Measurements from ENCODE around the gene KHK.
"Not testable (repeated sequence)": the region's sequence is repeated elsewhere in the genome, so short reads cannot be mapped to it uniquely, and the experiment has no call there.

DNA sequence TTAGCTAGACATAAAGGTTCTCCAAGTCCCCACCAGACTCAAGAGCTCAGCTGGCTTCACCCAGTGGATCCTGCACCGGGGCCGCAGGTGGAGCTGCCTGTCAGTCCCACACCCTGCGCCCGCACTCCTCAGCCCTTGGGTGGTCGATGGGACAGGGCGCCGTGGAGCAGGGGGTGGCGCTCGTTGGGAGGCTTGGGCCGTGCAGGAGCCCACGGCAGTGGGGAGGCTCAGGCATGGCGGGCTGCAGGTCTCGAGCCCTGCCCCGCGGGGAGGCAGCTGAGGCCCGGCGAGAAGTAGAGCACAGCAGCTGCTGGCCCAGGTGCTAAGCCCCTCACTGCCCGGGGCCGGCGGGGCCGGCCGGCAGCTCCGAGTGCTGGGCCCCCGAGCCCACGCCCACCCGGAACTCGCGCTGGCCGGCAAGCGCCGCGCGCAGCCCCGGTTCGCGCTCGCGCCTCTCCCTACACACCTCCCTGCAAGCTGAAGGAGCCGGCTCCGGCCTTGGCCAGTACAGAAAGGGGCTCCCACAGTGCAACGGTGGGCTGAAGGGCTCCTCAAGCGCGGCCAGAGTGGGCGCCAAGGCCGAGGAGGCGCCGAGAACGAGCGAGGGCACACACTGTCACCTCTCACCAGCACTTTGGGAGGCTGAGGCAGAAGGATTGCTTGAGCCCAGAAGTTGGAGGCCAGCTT lies 25.0 kb downstream of the KHK start:
- TF ChIP-seq, protein P1, sequence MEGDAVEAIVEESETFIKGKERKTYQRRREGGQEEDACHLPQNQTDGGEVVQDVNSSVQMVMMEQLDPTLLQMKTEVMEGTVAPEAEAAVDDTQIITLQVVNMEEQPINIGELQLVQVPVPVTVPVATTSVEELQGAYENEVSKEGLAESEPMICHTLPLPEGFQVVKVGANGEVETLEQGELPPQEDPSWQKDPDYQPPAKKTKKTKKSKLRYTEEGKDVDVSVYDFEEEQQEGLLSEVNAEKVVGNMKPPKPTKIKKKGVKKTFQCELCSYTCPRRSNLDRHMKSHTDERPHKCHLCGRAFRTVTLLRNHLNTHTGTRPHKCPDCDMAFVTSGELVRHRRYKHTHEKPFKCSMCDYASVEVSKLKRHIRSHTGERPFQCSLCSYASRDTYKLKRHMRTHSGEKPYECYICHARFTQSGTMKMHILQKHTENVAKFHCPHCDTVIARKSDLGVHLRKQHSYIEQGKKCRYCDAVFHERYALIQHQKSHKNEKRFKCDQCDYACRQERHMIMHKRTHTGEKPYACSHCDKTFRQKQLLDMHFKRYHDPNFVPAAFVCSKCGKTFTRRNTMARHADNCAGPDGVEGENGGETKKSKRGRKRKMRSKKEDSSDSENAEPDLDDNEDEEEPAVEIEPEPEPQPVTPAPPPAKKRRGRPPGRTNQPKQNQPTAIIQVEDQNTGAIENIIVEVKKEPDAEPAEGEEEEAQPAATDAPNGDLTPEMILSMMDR (IDR thresholded peaks at IDR 0.05), result not testable (repeated sequence)
- not testable (repeated sequence) for TF ChIP-seq POLR2A, POLR2AphosphoS5, EP300 (IDR thresholded peaks at IDR 0.05)

Data from suprapubic skin (tissue), 4 donors.